Stomach (tissue), 9 donors: ENCODE results near the gene RNF213. TPM values are rescaled to one million over a fixed set of nuclear protein-coding genes. Genes with fewer than 3 reads are reported as not detected.

Experiments
- DNase-seq, 2 donors: peaks; one replicate each; pipeline versions ENCODE4 v3.0.0 to v3.0.0-alpha.2; 2013 to 2019
- H3K27ac ChIP-seq, 5 donors: fragments of 200-600 bp in 4 of 5; sonication (generic) in 4 of 5; one replicate each; pipeline ENCODE4 v1.5.1; 2013 to 2019; ENCODE audit warnings: mild to moderate bottlenecking in 1 of 5, moderate library complexity in 1 of 5
- H3K27me3 ChIP-seq, 3 donors: fragments of 200-600 bp; sonication (generic); one replicate each; pipeline ENCODE4 v1.5.1; 2017 to 2019; ENCODE audit warnings: mixed run types in 1 of 3
- H3K36me3 ChIP-seq, 4 donors: fragments of 200-600 bp; sonication (generic); 1 replicate in 3 of 4; 2 replicates in 1 of 4; pipeline ENCODE4 v1.5.1; 2016 to 2019
- H3K4me1 ChIP-seq, 4 donors: fragments of 200-600 bp; sonication (generic); one replicate each; pipeline ENCODE4 v1.5.1; 2016 to 2019
- H3K4me3 ChIP-seq, 4 donors: fragments of 200-600 bp; sonication (generic) in 3 of 4; one replicate each; pipeline ENCODE4 v1.5.1; 2016 to 2019; ENCODE audit warnings: mild to moderate bottlenecking in 1 of 4
- H3K9me3 ChIP-seq, 4 donors: fragments of 200-600 bp; sonication (generic); one replicate each; pipeline ENCODE4 v1.5.1; 2016 to 2019
- CTCF ChIP-seq, 7 experiments: fragments of 450-650 bp in 4 of 7; fragments of 200-600 bp in 3 of 7; sonication (generic) in 3 of 7; IDR thresholded peaks; one replicate each; pipeline ENCODE4 v1.5.1; 2016 to 2019; ENCODE audit warnings: antibody characterized with exemption in 7 of 7, control low read depth in 2 of 7, mild to moderate bottlenecking in 1 of 7
- EP300 ChIP-seq: sonication (generic); formaldehyde crosslinking; IDR thresholded peaks from one replicate; pipeline ENCODE4 v1.6.1; 2017; ENCODE audit warnings: antibody characterized with exemption
- POLR2A ChIP-seq, 4 donors: fragments of 450-650 bp; IDR thresholded peaks; one replicate each; pipeline ENCODE4 v1.6.1; 2016; ENCODE audit warnings: antibody characterized with exemption in 4 of 4, control low read depth in 2 of 4, mild to moderate bottlenecking in 1 of 4, moderate library complexity in 1 of 4
- POLR2AphosphoS5 ChIP-seq, 3 donors: sonication (generic); formaldehyde crosslinking; IDR thresholded peaks; one replicate each; pipeline ENCODE4 v1.6.1; 2016; ENCODE audit warnings: antibody characterized with exemption in 3 of 3
- WGBS, 5 donors: extraction: QIAGEN DNeasy Blood & Tissue Kit in 3 of 5; methylation state at CpG; one replicate each; pipeline versions ENCODE4 v1.1.5 to v1.1.7; 2013 to 2018; 5-methylcytosine and 5-hydroxymethylcytosine counted together
- intact Hi-C: fragments of 100-400 bp; cut with DNase I; formaldehyde crosslinking; loops from one replicate; pipeline ENCODE4 v1.15.1; 2023; ENCODE audit warnings: low total_unique reads
- polyA plus RNA-seq, 3 donors: library from polyadenylated mRNA; stranded (reverse); fragments of 200-250 nt; gene quantifications; one replicate each; pipeline ENCODE4 v1.2.3, GENCODE V29; 2013
- total RNA-seq, 5 donors: library from RNA; depleted of rRNA; stranded (reverse); fragments of >200 nt; gene quantifications; one replicate each; pipeline versions ENCODE4 v1.1.0 to v1.2.3, GENCODE V29; 2014 to 2016
- donor health status: healthy with polysubstance abuse.
- donor health status: Bipolar disorder and iron deficiency.
- donor health status: healthy.

Gene RNF213
- total and polyA plus RNA-seq, 8 donors, result 12.3 to 358 (median 138) TPM

GRCh38 chr17:80213643-80213975, 47.0 kb upstream of the RNF213 start:
- Histone ChIP-seq H3K27ac (no peak overlapping the region), H3K4me1 (peaks cover 4 to 18% (median 8%) of the 10 kb centered on the region in 4 donors), H3K27me3 (no peaks in the 10 kb centered on the region), H3K9me3 (no peaks in the 10 kb centered on the region), H3K36me3 (peaks cover 23 to 97% (median 94%) of the 10 kb centered on the region in 4 donors), H3K4me3 (no peak overlapping the region)
- intact Hi-C loops, result no loop called here
- TF ChIP-seq POLR2A (IDR thresholded peaks at IDR 0.05), result no peak
- no peak for TF ChIP-seq EP300
- TF ChIP-seq POLR2AphosphoS5 (IDR thresholded peaks at IDR 0.05), result no peak
- no peak for TF ChIP-seq CTCF (IDR thresholded peaks at IDR 0.05)
- DNase-seq, result no peak
- 94 to 98% (median 96%) methylated on average over 15 to 17 of the region's 17 CpGs for WGBS, 5 donors

GRCh38 chr17:80214012-80214877, 46.4 kb upstream of the RNF213 start:
- TF ChIP-seq POLR2A (IDR thresholded peaks at IDR 0.05) (no peak), CTCF (IDR thresholded peaks at IDR 0.05) (no peak), POLR2AphosphoS5 (IDR thresholded peaks at IDR 0.05) (no peak), EP300 (no peak)
- no peaks in the 10 kb centered on the region for H3K27me3 ChIP-seq
- H3K36me3 ChIP-seq, result peaks cover 23 to 91% (median 87%) of the 10 kb centered on the region in 4 donors
- H3K4me1 ChIP-seq, result peaks cover 9 to 24% (median 14%) of the 10 kb centered on the region in 4 donors
- no peak for DNase-seq
- 92 to 95% (median 93%) methylated on average over 43 to 48 of the region's 48 CpGs for WGBS, 5 donors
- no peaks in the 10 kb centered on the region for H3K9me3 ChIP-seq
- H3K4me3 ChIP-seq, result no peak overlapping the region
- no peak overlapping the region for H3K27ac ChIP-seq
- intact Hi-C loops, result no loop called here

GRCh38 chr17:80214878-80215210, 45.8 kb upstream of the RNF213 start:
- H3K4me3 ChIP-seq, result no peak overlapping the region
- H3K4me1 ChIP-seq, result peaks cover 12 to 28% (median 20%) of the 10 kb centered on the region in 4 donors
- no peaks in the 10 kb centered on the region for H3K27me3 ChIP-seq
- no peak for DNase-seq
- intact Hi-C loops, result no loop called here
- no peaks in the 10 kb centered on the region for H3K9me3 ChIP-seq
- TF ChIP-seq EP300 (no peak), POLR2A (IDR thresholded peaks at IDR 0.05) (no peak), CTCF (IDR thresholded peaks at IDR 0.05) (no peak), POLR2AphosphoS5 (IDR thresholded peaks at IDR 0.05) (no peak)
- 83 to 96% (median 94%) methylated on average over 7 to 17 of the region's 17 CpGs for WGBS, 5 donors
- no peak overlapping the region for H3K27ac ChIP-seq
- H3K36me3 ChIP-seq, result peaks cover 21 to 85% (median 81%) of the 10 kb centered on the region in 4 donors

- TF ChIP-seq POLR2A (IDR thresholded peaks at IDR 0.05) (no peak), POLR2AphosphoS5 (IDR thresholded peaks at IDR 0.05) (no peak), EP300 (no peak), CTCF (IDR thresholded peaks at IDR 0.05) (no peak)
- intact Hi-C loops, result no loop called here
- H3K9me3 ChIP-seq, result no peaks in the 10 kb centered on the region
- H3K4me1 ChIP-seq, result peaks cover 17 to 39% (median 36%) of the 10 kb centered on the region in 4 donors
- peaks cover 8 to 65% (median 62%) of the 10 kb centered on the region in 4 donors for H3K36me3 ChIP-seq
- no peak overlapping the region for H3K4me3 ChIP-seq
- no peak overlapping the region for H3K27ac ChIP-seq
- DNase-seq, result no peak
- 95 to 98% (median 97%) methylated on average over 35 to 40 of the region's 40 CpGs for WGBS, 5 donors
- no peaks in the 10 kb centered on the region for H3K27me3 ChIP-seq
These were observed 43.9 kb upstream of the RNF213 start for GRCh38 chr17:80216473-80217456.
